Fibroblast of mammary gland (primary cell): Measurements from ENCODE around the gene GAS7.

Experiments used
- DNase-seq: peaks from one replicate; pipeline ENCODE4 v3.0.0-alpha.2; 2010; ENCODE audit warnings: low read depth
- H3K4me3 ChIP-seq: 2 replicates; pipeline ENCODE4 v1.5.1; 2011; ENCODE audit warnings: low read depth, mild to moderate bottlenecking, low read length, moderate library complexity; ENCODE audit not compliant: control insufficient read depth
- CTCF ChIP-seq: conservative IDR thresholded peaks from 2 replicates; pipeline ENCODE4 v1.5.1; 2011; ENCODE audit warnings: low read depth, low read length, inconsistent platforms; ENCODE audit not compliant: control insufficient read depth, insufficient read depth

GAS7 gene

GRCh38 chr17:10088444-10088843, 110.0 kb downstream of the GAS7 start:
- DNase-seq: no peak
- no peak overlapping the region for H3K4me3 ChIP-seq
- TF ChIP-seq CTCF: no peak

DNA sequence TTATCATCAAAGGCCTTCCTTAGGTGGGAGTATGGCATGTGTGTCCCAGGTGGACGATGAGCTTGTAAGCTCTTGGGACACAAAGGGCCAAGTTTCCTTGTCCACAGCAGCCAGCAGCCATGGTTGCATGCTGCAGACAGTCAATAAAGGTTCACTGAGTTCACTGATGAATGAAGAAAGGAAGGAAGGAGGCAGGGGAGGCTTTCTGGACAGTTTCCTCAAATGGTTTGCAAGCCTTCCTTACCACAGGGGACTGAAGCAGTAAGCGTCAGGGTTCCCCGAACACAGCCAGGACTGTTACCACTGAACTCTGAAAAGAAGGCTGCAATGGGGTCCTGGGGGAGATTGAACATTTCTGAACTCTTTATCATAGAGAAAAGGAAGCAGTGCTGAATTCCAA, 111.1 kb downstream of the GAS7 start:
- DNase-seq: no peak

GRCh38 chr17:10083864-10084263, 114.5 kb downstream of the GAS7 start:
- no peak overlapping the region for H3K4me3 ChIP-seq
- DNase-seq: no peak
- TF ChIP-seq CTCF: no peak

More for the DNA sequence above, 111.1 kb downstream of the GAS7 start:
- no peak overlapping the region for H3K4me3 ChIP-seq
- no peak for TF ChIP-seq CTCF

DNA sequence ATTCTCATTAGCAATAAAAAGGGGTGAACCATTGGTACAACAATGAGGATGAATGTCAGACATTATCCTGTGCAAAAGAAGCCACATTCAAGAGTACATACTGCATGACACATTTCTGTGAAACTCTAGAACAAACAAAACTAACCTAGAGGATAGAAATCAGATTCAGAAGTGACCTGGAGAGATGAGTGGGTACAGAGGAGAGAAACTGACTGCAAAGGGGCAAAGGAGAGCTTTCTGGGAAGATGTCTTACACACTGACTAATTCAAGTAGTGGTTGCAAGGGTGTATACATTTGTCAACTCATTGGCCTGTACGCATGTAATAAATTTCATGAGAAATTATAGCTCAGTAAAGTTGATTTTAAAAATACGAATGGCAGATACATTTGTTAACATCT, 115.6 kb downstream of the GAS7 start:
- no peak overlapping the region for H3K4me3 ChIP-seq
- no peak for DNase-seq
- no peak for TF ChIP-seq CTCF

DNA sequence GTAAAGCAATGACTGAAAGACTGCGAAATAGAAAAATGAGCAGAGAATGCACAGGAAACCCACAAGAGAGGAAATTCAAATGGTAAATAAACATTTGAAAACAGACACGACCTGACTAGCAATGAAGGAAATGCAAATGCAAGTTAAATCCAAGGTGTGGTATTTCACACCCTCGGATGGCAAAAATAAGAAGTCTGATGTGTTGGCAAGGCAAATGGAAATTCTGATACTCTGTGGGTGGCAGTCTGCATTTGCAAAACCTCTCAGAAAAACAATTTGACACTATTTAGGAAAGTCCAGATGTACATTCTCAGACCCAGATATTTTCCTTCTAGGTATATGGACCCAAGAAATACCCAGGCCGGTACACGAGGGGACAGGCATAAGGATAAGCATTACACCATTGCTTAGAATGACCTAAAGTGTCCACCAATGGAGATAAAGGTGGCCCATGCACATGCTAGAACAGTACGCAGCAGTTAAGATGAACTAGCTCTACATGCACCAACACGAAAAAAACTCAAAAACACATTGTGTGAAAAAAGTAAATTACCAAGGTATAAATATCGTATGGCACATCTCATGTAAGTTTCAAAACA, 116.7 kb downstream of the GAS7 start:
- H3K4me3 ChIP-seq: no peak overlapping the region

DNA sequence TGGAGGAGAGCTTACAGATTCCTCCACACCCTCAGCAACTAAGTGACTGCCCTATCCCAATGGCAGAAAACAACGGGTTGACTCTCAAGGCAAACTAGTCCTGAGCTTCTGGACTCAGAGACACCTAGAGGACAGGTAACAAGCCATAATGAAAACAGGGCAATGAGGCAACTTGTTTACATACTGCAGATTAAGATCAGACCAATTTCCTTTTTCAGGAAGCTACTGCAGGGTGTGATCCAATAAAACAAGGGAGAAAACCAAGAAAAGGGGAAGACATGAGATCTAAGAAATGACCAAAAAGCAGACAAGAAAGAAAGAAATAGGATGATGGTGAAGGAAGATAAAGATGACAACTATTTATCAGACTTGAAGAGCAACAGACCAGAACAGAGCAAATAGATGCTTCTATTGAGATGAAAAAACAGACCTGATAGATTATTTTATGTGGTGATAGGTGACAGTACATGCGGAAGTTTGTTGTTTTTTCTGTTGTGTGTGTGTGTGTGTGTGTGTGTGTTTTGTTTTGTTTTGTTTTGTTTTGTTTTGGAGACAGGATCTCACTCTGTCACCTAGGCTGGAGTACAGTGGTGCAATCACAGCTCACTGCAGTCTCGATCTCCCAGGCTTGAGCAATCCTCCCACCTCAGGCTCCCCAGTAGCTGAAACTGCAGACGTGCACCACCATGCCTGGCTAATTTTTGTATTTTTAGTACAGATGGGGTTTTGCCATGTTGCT, 120.7 kb downstream of the GAS7 start:
- no peak for TF ChIP-seq CTCF
- no peak for DNase-seq
- no peak overlapping the region for H3K4me3 ChIP-seq

More for the DNA sequence above, 116.7 kb downstream of the GAS7 start:
- DNase-seq: no peak
- no peak for TF ChIP-seq CTCF
